GM23248 (cell line): Measurements from ENCODE around the gene KIAA1614.

Experiments
- EZH2 ChIP-seq: fragments of 200-600 bp; sonication (generic); IDR thresholded peaks from 2 replicates; pipeline ENCODE4 v1.6.1; 2018; ENCODE audit warnings: antibody characterized with exemption, mild to moderate bottlenecking; ENCODE audit not compliant: insufficient read depth, poor library complexity, severe bottlenecking
- EZH2phosphoT487 ChIP-seq: fragments of 200-600 bp; sonication (generic); IDR thresholded peaks from 2 replicates; pipeline ENCODE4 v1.6.1; 2018; ENCODE audit warnings: antibody characterized with exemption, moderate library complexity, mild to moderate bottlenecking, low read depth; ENCODE audit not compliant: insufficient read depth

GRCh38 chr1:180918519-180918918 is 5.8 kb downstream of the KIAA1614 start:
- TF ChIP-seq EZH2phosphoT487 = no peak
- TF ChIP-seq EZH2 = no peak
